Stimulated activated CD8-positive, alpha-beta memory T cell treated with anti-CD3 and anti-CD28 coated beads, Interleukin-15, amount 100 ng/mL, for 24 hours (primary cell): ENCODE results near the gene PCDHB12.
"Not testable (repeated sequence)": the region's sequence is repeated elsewhere in the genome, so short reads cannot be mapped to it uniquely, and the experiment has no call there.

Experiments
- DNase-seq: peaks from one replicate; pipeline ENCODE4 v3.0.0-alpha.2; 2020; ENCODE audit warnings: low read depth

Gene PCDHB12

DNA sequence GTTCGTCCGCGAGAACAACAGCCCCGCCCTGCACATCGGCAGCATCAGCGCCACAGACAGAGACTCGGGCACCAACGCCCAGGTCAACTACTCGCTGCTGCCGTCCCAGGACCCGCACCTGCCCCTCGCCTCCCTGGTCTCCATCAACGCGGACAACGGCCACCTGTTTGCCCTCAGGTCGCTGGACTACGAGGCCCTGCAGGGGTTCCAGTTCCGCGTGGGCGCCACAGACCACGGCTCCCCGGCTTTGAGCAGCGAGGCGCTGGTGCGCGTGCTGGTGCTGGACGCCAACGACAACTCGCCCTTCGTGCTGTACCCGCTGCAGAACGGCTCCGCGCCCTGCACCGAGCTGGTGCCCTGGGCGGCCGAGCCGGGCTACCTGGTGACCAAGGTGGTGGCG is 1.8 kb downstream of the PCDHB12 start:
- not testable (repeated sequence) for DNase-seq

DNA sequence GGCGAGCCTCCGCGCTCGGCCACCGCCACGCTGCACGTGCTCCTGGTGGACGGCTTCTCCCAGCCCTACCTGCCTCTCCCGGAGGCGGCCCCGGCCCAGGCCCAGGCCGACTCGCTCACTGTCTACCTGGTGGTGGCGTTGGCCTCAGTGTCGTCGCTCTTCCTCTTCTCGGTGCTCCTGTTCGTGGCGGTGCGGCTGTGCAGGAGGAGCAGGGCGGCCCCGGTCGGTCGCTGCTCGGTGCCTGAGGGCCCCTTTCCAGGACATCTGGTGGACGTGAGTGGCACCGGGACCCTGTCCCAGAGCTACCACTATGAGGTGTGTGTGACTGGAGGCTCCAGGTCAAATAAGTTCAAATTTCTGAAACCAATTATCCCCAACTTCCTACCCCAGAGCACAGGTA is 2.3 kb downstream of the PCDHB12 start:
- DNase-seq: not testable (repeated sequence)

DNA sequence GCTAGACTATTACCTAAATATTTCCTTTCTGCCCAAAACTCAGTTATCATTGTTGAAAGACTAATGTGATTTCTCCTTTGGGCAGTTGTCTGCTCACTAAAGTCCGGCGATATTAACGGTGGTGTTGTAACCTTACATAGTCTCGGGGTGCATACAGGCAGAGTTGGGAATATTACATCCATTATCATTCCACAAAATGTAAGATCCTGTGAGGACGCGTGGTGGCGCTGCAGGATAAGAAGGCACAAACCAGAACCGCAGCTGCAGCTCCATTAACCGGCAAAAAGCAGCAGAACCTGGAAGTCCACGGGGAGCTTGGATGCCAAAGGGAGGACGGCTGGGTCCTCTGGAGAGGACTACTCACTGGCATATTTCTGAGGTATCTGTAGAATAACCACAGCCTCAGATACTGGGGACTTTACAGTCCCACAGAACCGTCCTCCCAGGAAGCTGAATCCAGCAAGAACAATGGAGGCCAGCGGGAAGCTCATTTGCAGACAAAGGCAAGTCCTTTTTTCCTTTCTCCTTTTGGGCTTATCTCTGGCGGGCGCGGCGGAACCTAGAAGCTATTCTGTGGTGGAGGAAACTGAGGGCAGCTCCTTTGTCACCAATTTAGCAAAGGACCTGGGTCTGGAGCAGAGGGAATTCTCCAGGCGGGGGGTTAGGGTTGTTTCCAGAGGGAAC is 5.3 kb downstream of the PCDHB12 start, which contains the start of gene PCDHB13:
Gene PCDHB13, plus strand, starts transcription at position 264 of the 684 bp plus-strand sequence. Its CDS starts 205 bp downstream, at position 469.
- DNase-seq: not testable (repeated sequence)

GRCh38 chr5:141214583-141214982 is 6.1 kb downstream of the PCDHB12 start:
- DNase-seq: not testable (repeated sequence)

DNA sequence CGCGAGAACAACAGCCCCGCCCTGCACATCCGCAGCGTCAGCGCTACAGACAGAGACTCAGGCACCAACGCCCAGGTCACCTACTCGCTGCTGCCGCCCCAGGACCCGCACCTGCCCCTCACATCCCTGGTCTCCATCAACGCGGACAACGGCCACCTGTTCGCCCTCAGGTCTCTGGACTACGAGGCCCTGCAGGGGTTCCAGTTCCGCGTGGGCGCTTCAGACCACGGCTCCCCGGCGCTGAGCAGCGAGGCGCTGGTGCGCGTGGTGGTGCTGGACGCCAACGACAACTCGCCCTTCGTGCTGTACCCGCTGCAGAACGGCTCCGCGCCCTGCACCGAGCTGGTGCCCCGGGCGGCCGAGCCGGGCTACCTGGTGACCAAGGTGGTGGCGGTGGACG is 7.0 kb downstream of the PCDHB12 start:
- not testable (repeated sequence) for DNase-seq

DNA sequence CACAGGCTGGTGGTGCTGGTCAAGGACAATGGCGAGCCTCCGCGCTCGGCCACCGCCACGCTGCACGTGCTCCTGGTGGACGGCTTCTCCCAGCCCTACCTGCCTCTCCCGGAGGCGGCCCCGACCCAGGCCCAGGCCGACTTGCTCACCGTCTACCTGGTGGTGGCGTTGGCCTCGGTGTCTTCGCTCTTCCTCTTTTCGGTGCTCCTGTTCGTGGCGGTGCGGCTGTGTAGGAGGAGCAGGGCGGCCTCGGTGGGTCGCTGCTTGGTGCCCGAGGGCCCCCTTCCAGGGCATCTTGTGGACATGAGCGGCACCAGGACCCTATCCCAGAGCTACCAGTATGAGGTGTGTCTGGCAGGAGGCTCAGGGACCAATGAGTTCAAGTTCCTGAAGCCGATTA is 7.5 kb downstream of the PCDHB12 start:
- not testable (repeated sequence) for DNase-seq

- no peak for DNase-seq
These were observed 14.7 kb downstream of the PCDHB12 start, which contains the start of gene PCDHB14 for GRCh38 chr5:141223112-141223783. Gene PCDHB14, plus strand, starts transcription at chr5:141223343. Its CDS starts 163 bp downstream, at chr5:141223506.

DNA sequence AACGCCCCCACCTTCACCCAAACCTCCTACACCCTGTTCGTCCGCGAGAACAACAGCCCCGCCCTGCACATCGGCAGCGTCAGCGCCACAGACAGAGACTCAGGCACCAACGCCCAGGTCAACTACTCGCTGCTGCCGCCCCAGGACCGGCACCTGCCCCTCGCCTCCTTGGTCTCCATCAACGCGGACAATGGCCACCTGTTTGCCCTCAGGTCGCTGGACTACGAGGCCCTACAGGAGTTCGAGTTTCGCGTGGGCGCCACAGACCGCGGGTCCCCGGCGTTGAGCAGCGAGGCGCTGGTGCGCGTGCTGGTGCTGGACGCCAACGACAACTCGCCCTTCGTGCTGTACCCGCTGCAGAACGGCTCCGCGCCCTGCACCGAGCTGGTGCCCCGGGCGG is 16.3 kb downstream of the PCDHB12 start:
- DNase-seq: not testable (repeated sequence)

- DNase-seq: not testable (repeated sequence)
These were observed 16.9 kb downstream of the PCDHB12 start for GRCh38 chr5:141225421-141225820.

DNA sequence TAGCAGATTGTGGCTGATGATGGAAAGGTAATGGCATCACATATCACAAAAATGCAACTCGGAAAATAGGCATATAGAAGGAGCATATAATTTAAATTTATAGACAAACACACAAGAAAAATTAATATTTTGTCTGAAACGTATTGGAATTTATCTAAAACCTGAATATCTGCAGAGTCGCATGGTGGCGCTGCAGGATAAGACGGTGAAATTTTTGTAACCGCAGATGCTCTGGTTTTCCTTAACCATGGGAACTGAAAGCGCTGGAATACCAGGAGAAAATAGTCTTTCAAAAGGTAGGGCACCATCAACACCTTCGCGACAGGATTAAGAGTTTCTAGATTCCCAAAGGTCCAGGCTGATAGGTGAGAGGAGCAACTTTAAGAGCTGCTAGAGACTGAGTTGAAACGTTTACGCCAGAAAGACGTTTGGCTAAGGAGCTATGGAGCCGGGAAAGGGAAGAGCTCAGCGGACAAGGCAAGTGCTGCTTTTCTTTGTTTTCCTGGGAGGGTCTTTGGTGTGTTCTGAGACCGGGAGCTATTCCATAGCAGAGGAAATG is 25.7 kb downstream of the PCDHB12 start:
- DNase-seq: no peak

DNA sequence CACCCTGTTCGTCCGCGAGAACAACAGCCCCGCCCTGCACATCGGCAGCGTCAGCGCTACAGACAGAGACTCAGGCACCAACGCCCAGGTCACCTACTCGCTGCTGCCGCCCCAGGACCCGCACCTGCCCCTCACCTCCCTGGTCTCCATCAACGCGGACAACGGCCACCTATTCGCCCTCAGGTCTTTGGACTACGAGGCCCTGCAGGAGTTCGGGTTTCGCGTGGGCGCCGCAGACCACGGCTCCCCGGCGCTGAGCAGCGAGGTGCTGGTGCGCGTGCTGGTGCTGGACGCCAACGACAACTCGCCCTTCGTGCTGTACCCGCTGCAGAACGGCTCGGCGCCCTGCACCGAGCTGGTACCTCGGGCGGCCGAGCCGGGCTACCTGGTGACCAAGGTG is 27.4 kb downstream of the PCDHB12 start:
- not testable (repeated sequence) for DNase-seq

DNA sequence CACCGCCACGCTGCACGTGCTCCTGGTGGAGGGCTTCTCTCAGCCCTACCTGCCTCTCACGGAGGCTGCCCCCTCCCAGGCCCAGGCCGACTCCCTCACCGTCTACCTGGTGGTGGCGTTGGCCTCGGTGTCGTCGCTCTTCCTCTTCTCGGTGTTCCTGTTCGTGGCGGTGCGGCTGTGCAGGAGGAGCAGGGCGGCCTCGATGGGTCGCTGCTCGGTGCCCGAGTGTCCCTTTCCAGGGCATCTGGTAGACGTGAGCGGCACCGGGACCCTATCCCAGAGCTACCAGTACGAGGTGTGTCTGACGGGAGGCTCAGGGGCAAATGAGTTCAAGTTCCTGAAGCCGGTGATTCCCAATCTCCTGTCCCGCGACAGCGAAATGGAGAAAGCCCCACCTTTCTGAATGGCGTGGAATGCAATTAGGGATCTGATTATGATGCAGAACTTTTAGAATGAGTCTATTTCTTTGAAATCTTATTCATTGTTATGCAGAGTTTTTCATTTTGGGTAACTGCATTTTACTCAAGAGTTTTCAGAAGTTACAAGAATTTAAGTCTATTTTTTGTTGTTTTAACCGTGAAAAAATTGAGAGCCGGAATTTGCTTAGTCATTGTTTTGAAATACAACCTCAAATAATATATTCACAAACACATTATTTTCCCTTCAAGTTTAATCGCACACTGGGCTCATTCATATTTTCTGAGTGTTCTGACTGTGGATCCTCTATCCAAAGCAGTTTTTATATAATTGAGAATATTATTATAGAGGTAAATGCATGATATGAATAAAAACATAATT is 28.2 kb downstream of the PCDHB12 start:
- no peak for DNase-seq

- no peak for DNase-seq
These were observed 33.0 kb downstream of the PCDHB12 start for GRCh38 chr5:141241496-141241895.

DNA sequence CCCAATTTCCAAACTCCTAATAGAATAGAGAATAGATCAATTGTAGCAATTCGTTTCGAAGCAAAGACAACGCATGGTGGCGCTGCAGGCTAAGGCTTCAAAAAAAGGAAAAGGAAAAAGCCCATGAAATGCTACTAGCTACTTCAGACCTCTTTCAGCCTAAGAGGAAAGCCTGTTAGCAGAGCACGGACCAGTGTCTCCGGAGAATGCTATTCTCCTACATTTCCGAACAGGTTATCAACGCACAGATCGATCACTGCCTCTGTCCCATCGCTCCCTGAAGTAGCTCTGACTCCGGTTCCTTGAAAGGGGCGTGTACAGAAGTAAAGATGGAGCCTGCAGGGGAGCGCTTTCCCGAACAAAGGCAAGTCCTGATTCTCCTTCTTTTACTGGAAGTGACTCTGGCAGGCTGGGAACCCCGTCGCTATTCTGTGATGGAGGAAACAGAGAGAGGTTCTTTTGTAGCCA is 36.8 kb downstream of the PCDHB12 start, which contains the start of gene PCDHB15:
Gene PCDHB15, plus strand, starts transcription at position 146 of the 468 bp plus-strand sequence. Its CDS starts 184 bp downstream, at position 330.
- DNase-seq: no peak

DNA sequence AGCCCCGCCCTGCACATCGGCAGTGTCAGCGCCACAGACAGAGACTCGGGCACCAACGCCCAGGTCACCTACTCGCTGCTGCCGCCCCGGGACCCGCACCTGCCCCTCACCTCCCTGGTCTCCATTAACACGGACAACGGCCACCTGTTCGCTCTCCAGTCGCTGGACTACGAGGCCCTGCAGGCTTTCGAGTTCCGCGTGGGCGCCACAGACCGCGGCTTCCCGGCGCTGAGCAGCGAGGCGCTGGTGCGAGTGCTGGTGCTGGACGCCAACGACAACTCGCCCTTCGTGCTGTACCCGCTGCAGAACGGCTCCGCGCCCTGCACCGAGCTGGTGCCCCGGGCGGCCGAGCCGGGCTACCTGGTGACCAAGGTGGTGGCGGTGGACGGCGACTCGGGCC is 38.5 kb downstream of the PCDHB12 start:
- not testable (repeated sequence) for DNase-seq

GRCh38 chr5:141247434-141247833 is 38.9 kb downstream of the PCDHB12 start:
- DNase-seq: not testable (repeated sequence)

GRCh38 chr5:141250576-141250975 is 42.1 kb downstream of the PCDHB12 start:
- DNase-seq: no peak

GRCh38 chr5:141258464-141258863 is 49.9 kb downstream of the PCDHB12 start:
- no peak for DNase-seq

DNA sequence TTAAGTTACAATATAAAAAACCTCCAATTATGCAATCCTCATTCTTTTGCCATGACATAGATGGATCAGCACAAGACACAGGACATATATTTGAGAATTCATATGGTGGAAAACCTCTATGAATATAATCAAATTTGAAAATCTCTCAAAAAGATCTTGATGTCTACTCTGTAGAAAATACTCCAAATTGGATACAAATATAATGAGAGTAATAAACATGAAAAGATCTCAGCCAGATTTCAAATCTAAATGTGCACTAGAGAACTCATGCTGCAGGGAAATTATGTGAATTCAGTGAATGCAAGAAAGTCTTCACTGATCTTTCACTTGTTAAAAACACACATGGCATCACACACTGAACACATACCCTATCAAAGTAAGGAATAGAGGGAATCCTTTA is 50.4 kb downstream of the PCDHB12 start:
- DNase-seq: no peak

GRCh38 chr5:141260458-141261237 is 52.1 kb downstream of the PCDHB12 start:
- DNase-seq: no peak

DNA sequence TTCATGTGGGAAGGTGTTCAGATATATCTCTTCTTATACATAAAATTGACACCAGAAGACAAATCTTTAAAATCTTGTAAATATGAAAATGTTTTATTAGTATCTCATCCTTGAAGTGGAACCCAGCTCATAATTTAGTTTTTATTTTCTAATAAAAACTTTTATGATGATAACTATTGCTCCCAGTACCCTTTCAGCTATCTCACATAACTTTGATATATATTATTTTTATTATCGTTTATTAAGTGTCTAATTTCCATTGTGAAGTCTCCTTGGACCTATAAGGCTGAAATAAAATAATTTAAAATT is 52.7 kb downstream of the PCDHB12 start:
- no peak for DNase-seq
